HG02981 (cell line): ENCODE measurements around the gene SYNE1.
"Not testable (repeated sequence)": the region's sequence is repeated elsewhere in the genome, so short reads cannot be mapped to it uniquely, and the experiment has no call there.

Source experiments
- ATAC-seq: cut with Tn5 transposase; IDR thresholded peaks from one replicate; pipeline ENCODE4 v1.9.1; 2021; ENCODE audit warnings: mild to moderate bottlenecking, moderate library complexity; ENCODE audit not compliant: unreplicated experiment

SYNE1 gene

DNA sequence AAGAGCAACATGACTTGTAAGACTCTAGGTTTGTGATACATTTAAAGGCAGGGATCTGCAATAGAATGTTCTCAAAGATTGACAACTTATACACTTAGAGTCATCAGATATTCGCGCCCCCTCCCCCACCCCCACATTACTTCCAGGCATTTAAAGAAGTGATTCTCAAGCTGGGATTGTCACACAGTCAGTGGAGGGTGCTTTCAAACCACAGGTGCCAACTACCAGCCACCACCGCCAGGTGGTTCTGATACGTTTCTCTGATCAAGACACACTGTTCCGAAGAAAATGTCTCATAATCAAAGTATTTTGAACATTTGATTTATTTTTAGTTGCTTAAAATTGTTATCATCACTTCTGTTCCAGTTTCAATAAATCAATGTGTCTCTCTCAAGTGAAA, 472.2 kb downstream of the SYNE1 start:
- ATAC-seq = no peak

DNA sequence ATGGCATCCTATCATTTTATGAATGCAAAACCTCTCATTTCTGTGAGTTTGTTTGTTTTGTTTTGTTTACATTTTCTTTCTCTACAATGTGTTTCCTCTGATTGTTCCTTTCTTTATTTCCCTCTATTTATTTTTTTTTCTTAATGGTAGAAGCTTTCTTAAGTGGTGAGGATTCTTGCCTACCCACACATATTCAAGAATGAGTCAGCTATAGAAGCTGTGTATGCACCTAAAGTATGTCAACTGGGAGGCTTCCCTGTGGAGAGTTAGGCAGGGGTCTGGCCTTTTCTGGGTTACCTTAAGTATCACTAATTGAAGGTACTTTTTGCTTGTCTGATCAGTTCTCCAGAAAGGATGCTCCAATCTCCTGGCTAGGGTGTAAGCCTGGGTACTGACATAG, 475.7 kb downstream of the SYNE1 start:
- no peak for ATAC-seq

DNA sequence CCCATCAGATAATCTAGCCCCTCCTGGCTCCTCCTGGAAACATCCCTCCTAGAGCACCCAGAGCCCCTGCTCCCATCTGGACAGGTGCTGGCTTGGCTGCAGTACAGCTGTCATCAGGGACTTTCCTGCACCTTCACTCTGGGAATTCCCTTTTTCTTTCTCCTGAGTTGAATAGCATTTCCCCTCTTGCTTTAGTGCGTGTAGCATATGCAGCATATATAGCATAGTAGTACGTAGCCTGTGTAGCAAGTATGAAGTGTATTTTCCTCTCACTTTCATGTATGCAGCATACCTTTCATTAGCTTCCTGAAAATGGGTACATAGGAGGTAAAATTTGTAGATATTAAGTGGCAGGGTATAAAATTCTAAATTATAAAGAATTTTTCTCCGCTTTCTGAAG, 476.8 kb downstream of the SYNE1 start:
- peak; percentile 92 for ATAC-seq

DNA sequence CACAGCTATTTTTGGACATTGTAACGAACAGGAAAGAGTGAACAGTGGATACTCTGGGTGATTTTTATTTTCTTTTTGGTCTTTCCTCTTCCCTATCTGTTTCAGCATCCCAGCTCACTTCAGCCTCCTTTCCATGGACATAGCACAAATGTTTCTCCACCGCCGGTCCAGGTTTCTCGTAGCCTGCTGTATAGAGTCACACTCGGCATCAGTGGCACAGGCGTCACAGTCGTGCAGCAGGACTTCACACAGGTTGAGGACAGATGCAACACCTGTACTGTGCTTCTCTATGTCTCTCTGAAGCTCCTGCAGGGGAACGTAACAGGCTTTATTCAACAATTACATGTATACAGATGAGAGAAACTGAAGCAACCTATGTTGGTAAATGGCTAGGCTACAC, 481.4 kb downstream of the SYNE1 start:
- no peak for ATAC-seq

DNA sequence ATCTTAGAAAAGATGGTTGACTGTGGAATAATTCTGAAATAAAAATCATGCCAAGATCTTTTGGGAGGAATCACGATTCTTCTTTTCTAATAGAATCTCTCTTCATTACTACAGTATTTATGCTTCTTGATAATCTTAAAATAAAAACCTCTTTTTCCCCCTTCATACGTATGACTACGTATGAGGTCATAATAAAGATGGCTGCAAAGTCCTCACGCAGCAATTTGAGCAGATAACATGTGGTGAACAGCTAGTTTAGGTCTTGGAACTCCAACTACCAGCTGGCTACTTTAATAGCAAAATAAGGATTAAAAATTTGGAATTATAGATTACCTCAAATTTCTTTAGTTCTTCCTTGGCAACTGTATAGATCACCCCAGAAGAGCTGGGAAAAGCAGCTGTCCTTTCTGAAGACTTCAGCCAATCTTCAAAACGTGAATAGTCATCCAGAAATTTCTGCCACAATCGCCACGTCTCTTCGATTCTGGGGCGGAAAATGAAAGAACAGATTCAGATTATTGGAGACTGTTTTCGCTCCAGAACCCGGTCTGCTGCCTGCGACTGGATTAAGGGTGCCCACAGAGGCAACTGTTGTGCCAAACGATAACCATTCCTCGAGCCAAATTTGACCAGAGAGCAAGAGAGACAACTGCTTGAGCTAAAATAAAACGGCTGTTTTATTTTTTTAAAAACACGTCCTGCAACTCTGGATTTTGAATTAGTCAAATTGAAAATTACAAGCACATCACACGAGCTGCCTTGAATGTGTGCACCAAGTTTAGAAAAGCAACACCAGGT, 482.4 kb downstream of the SYNE1 start:
- ATAC-seq = no peak

DNA sequence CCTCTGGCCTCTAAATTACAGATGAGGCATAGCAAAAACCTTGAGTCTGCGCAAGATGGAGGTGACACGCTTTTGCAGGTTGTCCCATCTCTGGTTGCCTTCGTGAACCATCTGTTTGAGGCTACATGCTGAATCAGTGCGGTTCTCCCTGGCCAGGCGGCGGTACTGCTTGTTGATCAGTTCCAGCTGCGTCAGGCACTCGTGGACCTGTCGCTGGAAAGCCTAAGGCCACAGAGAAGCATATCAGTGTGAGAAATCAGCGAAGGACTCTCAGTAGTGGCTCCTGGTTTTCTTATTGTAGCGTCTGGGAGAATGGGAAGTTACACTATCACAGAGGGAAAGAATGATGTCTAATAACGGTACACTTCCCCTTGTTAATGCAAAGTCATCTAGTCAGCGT, 485.2 kb downstream of the SYNE1 start:
- ATAC-seq = no peak

DNA sequence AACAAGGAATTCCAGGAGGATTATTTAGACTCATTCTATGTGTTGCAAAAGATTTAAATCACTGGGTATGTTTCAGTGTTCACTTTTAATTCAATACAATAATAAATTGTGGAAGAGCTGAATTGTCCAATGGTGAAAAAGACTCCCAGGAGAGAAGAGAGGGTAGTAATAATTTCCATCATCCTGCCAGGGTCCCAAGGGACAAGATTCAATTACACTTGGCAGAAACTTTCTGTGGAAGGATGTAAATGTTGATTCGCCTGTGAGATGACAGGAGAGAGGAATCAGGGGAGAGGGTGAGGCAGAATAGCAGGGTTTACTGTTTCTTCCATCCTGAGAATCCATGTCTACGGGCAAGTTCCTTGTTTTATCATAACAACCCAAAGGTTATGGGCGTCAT, 487.0 kb downstream of the SYNE1 start:
- ATAC-seq = no peak

DNA sequence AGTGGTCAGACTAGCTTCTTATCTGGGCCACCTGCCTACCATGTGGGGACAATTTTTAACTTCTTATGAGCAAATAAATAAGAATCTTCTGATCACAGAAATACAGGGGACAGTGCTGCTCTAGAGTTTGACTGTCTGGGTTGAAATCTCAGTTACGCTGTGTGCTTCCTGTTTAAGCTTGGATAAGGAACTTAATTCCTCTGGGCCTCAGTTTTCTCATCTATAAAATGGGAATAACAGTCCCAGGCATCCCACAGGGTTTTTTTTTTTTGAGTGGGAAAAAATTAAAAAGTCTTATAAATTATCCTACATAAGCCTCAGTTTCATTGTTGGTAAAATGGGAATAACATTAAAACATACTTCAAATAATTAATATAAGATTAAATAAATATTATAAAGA, 488.8 kb downstream of the SYNE1 start:
- no peak for ATAC-seq

DNA sequence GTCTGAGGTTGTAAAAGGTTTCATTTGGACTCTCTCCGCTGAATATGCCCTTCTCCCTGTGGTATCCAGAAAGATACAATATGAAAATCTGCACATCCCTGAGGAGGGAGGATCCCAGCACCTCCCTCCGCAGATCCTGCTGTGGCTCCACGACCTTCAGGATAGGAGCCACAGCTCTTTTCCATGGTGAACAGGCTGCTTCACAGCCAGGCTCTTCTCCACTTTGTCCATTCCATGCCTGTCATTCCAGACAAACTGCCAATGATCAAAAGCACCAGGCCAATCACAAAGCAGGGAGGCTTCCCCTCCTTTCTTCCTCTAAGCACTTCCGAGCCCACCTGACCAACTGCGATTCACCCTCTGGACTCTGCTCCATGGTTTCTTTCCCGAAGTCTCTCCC, 489.9 kb downstream of the SYNE1 start:
- ATAC-seq = no peak

DNA sequence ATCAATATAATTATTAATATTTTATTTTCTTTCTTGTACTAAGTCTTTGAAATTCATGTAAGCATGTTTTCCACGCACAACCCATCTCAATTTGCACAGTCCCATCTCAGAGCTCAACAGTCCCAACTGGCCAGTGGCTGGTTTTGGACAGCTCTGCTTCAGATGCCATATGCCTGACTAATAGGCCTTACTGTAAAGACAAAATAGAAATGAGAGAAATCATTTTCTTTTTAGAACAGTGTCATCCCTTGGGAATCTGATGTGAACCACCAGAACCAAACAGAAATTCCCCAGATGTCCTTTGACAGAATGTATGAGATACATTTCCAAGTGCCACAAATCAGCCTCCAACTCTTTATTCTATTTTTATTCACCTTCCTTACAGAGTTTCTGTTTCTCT, 490.8 kb downstream of the SYNE1 start:
- ATAC-seq = no peak

DNA sequence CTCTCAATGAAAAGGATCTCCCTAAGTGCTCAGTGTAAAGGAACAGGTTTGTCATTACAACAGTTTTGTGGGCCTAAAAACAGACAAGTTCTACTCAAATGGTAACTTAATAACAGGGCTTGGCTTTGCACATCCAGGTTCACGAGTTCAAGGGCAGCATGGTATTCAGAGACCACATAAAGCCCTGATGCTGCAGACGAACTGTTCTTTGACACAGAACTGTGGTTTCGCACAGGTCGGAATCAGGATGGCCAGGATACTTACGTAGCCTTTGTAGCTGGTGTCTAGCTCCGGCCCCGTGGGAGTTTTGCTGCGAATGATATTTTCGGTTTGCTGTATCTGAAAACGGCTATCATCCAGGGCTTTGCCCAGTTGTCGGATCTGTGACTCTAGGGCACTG, 493.8 kb downstream of the SYNE1 start:
- ATAC-seq = no peak

DNA sequence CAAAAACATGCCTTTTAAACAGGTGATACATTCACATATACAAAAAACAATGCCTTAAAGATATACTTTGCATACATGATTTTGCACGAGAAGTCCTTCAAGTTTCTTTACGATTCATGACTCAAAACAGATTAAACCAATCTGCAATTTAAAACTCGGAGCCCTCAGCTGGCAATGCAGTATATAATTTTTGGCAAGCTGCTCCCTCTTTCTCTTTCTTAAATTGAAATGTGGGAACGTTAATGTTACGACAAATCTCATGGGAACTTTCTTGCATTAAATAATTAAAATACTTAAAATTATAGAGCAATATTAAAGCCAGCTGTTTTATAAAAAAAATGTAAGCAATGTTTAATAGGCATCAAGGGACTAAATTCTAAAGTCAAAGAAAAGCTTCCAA, 495.1 kb downstream of the SYNE1 start:
- no peak for ATAC-seq

DNA sequence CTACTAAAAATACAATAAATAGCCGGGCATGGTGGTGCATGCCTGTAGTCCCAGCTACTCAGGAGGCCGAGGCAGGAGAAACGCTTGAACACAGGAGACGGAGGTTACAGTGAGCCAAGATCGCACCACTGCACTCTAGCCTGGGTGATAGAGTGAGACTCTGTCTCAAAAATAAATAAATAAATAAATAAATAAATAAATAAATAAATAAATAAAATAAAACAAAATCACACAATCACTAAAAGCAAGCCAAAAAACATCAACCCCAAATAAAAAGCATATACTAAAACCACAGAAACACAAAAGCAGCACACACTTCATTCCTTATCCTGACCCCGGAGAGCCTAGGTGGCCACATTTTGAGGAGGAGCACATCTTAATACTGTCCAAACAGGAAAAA, 498.8 kb downstream of the SYNE1 start:
- not testable (repeated sequence) for ATAC-seq

DNA sequence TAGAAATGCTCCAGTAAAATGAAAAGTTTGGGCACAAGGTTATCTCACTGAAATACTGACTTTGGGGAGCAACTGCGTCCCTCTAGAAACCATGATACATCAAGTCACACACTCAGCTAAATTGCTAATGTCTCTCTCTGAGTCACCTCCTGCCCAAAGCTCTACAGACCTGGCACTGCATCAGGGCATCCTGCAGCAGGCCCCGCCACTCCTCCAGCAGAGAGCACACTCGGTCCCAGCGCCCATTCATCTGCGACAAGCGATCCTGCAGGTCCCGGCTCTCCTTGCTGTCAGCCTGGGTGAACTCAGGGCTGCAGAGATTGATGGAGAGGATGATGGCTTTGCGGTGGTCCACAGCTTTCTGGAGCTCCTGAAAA, 500.7 kb downstream of the SYNE1 start:
- no peak for ATAC-seq

DNA sequence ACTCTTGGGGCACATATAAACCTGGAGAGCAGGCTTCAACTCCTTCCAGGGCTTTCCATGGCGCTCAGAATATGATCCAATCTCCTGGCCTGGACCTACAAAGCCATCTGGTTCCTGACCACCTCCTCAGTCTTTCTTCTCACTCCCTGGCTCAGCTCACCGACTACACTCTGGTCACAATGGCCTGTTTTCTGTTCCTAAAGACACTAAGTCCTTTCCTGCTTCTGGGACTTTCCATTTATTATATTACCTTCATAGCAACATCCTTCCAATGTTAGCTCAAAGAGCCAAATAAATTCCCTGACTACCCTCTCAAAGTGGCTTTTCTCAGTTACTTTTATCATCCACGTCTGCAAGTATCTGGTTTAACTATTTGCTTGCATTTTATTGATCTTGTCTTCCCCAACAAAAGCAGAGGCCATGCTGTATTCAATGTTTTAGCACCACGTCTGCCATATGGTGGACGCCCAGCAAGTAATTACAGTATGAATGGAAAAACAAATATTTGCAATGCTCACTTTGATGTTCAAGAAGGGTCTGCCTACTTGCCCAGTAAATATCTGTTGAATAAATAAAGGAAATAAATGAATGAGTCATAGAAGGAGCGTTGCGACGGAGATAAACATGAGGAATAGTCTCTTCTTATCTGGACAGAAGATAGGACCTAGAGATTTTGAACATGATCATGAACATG, 501.3 kb downstream of the SYNE1 start:
- ATAC-seq = no peak

DNA sequence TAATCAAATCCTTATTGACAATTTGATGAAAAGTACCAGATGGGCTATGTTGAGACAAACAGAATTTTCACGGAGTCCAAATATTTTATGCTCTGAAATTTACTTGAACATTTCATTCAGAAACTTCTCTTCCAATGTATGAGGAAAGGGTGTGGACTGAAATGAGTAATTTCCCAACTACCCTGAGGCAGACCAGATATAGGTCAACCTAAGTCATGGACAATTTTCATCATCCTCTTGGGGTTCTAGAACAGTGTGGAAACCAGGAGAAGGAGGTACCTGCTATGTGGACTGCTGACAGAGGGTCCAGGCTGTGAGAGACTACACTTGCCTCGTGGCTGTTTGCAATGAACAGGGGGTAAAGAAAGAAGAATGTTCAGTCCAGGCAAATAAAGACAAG, 506.7 kb downstream of the SYNE1 start:
- no peak for ATAC-seq

DNA sequence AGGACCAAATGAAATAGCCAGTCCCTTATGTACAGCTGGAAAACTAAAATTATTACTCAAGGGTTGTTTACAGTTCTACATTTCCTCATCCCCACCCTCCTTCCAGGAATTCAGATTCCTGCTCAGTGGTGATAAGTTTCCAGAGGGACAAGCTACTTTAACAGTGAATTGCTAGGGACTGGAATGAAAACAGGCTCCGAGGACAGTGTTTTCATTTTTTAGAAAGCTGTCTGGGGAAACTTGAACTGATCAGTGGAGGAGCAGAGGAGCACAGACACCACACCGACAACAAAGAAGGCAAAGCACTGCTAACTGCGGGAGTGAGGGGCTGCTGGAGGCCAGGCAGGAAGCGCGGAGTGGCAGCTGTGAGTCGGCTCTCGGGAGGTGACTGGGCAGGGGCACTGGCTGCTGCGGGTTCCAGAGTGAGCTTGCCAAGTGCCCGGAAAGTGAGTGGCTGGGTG, 507.4 kb downstream of the SYNE1 start:
- ATAC-seq = no peak

DNA sequence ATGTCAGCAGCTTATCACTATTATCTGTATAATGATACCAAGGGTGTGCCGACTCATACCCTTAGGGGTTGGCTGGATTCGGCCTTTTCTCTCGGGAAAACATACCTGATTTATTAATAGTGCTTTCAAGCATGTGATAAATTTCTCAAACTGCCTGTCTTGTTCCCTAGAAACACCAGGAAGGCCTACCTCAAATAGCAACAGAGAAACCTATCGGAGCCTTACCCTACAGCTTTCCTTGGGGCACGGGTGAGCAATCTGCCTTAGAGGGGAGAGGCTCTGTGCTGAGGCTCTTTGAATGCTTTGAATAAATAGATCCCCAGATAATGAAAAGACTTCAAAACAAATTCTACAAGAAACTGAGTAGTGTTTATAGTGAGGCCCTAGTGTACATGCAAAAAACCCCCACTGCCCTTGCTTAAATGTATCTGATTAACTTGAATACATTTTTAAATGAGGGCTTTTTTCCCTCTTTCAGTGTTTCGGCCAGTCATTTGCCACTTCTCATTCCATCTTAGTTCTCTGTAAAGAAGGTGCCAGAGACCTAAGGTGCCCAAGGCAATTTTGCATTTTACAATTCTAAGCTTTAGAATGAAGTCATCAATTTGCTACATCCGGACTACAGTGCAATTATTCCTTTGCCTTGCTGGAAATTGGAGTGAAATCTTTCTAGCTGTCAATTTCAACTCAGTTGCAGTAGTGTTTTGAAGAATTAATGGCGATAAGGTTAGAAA, 509.6 kb downstream of the SYNE1 start:
- ATAC-seq = no peak

DNA sequence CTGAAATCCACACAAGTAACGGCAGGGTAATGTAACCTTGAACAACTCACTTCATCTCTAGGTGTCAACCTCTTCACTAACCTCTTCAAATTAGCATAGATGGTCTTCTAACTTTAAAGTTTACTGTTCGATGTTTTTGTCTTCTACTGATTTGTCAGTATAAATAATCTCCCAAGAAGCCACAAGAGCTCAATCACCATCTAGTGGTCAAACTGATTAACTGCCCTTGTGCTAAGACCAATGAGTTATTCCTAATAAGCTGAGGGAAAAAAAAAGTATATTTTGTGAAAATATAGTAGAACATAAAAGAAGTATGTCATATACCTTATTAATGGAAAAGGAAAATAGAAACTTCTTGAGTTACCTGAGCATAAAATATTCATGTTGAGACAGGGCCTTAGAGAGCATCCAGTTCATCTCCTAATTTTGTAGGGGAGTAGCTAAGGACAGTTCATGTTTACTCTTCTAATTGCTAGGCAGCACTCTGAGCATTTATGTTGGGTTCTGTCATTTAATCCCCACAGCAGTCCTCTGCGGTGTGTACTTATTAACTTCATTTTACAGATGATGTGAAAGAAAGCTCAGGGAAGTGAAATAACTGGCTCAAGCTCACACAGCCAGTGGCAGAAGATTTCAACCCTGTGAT, 512.6 kb downstream of the SYNE1 start:
- ATAC-seq = peak; percentile 58

DNA sequence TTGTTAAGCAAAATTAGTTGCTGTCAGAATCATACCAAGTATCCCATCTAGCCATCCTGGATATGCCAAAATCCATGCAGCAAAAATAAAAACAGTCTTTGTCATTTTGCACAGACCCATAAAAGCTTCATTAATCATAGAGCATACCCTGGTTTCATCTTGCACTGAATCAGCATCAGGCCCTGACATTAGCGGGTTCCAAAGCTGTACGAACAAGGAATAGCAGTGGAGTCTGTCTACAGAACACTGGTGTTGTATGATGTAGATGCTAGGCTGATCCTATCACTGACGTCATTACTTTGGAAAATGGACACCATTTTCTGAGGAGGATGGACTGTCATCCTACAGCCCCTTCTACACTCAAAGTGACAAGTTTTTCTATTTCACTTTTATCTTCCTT, 514.1 kb downstream of the SYNE1 start:
- no peak for ATAC-seq

DNA sequence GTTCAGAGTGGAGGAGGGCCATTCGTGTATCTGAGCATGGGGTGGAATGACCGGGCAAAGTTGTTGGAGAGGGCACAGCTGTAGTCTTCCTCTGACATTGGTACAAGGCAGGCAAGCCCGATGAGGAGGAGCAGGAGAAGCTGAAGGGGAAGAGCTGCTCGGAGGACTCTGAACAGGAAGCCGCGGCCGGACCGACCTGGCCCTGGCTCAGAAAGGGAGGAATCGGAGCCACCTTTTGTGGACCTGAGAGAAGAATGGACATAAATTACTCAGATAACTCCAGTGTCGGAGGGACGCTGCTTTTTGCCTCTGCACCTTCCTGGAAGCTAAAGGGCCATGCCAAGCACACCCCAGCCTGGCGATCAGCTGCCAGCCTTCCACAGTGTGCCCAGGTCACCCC, 514.7 kb downstream of the SYNE1 start:
- no peak for ATAC-seq
